B cell (primary cell): ENCODE measurements around the gene CITED2.

Experiments used
- CTCF ChIP-seq: fragments of 200-600 bp; IDR thresholded peaks from one replicate; pipeline ENCODE4 v1.8.0; 2022; ENCODE audit warnings: antibody characterized with exemption, mild to moderate bottlenecking
- EZH2 ChIP-seq: IDR thresholded peaks from 2 replicates; pipeline ENCODE4 v1.6.1; 2012; ENCODE audit warnings: borderline replicate concordance, low read depth, mild to moderate bottlenecking, moderate library complexity, low read length; ENCODE audit not compliant: insufficient read depth, poor library complexity, severe bottlenecking

- TF ChIP-seq CTCF (no peak), EZH2 (no peak)
Measured at GRCh38 chr6:139418481-139419132, 44.2 kb upstream of the CITED2 start.
